GM23338 (cell line): Measurements from ENCODE around the gene SFRP2.

Source experiments
- CREB1 ChIP-seq: fragments of 250-450 bp; sonication (Bioruptor Pico); IDR thresholded peaks from 2 replicates; pipeline ENCODE4 v1.5.0; 2020; ENCODE audit warnings: low read depth, mild to moderate bottlenecking, moderate library complexity
- NANOG ChIP-seq: IDR thresholded peaks from 2 replicates; pipeline ENCODE4 v1.6.1; 2016; ENCODE audit warnings: antibody characterized with exemption, borderline replicate concordance
- POLR2AphosphoS5 ChIP-seq: IDR thresholded peaks from 2 replicates; pipeline ENCODE4 v1.6.1; 2016; ENCODE audit warnings: antibody characterized with exemption, low read depth
- TF ChIP-seq, protein P1 (sequence below), 2 experiments: fragments of 200-600 bp in 1 of 2; sonication (generic) in 1 of 2; conservative IDR thresholded peaks; 2 replicates each; pipeline versions ENCODE4 v1.5.1 to v1.6.1; 2016 to 2017; ENCODE audit warnings: antibody characterized with exemption in 2 of 2, low read depth in 2 of 2, mild to moderate bottlenecking in 2 of 2, moderate library complexity in 1 of 2
- TF ChIP-seq, protein P2 (sequence below): IDR thresholded peaks from one replicate; pipeline ENCODE4 v1.6.1; 2018; ENCODE audit warnings: antibody characterized with exemption; ENCODE audit not compliant: unreplicated experiment

DNA sequence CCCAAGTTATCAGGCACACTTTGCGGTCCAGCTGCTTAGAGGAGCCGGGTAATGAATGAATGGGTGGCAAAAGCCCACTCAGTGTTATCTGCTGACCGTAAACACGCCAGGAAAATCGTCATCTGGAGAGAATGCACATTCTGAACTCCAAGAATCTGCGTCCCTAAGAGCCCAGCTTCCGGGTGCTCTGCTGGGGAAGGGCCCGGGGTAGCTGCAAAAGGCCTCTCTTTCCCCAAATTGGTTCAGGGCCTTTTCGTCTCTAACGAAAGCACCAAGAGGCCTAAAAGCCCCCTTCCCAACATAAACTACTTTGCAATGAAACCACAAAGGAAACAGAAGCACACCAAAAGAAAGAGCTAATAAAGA is 1.6 kb upstream of the SFRP2 start:
- TF ChIP-seq POLR2AphosphoS5, result no peak
- TF ChIP-seq, protein P1, sequence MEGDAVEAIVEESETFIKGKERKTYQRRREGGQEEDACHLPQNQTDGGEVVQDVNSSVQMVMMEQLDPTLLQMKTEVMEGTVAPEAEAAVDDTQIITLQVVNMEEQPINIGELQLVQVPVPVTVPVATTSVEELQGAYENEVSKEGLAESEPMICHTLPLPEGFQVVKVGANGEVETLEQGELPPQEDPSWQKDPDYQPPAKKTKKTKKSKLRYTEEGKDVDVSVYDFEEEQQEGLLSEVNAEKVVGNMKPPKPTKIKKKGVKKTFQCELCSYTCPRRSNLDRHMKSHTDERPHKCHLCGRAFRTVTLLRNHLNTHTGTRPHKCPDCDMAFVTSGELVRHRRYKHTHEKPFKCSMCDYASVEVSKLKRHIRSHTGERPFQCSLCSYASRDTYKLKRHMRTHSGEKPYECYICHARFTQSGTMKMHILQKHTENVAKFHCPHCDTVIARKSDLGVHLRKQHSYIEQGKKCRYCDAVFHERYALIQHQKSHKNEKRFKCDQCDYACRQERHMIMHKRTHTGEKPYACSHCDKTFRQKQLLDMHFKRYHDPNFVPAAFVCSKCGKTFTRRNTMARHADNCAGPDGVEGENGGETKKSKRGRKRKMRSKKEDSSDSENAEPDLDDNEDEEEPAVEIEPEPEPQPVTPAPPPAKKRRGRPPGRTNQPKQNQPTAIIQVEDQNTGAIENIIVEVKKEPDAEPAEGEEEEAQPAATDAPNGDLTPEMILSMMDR (conservative IDR thresholded peaks at IDR 0.05; ENCODE audit: low read depth in 2 of 2), result no peak
- TF ChIP-seq, protein P2, sequence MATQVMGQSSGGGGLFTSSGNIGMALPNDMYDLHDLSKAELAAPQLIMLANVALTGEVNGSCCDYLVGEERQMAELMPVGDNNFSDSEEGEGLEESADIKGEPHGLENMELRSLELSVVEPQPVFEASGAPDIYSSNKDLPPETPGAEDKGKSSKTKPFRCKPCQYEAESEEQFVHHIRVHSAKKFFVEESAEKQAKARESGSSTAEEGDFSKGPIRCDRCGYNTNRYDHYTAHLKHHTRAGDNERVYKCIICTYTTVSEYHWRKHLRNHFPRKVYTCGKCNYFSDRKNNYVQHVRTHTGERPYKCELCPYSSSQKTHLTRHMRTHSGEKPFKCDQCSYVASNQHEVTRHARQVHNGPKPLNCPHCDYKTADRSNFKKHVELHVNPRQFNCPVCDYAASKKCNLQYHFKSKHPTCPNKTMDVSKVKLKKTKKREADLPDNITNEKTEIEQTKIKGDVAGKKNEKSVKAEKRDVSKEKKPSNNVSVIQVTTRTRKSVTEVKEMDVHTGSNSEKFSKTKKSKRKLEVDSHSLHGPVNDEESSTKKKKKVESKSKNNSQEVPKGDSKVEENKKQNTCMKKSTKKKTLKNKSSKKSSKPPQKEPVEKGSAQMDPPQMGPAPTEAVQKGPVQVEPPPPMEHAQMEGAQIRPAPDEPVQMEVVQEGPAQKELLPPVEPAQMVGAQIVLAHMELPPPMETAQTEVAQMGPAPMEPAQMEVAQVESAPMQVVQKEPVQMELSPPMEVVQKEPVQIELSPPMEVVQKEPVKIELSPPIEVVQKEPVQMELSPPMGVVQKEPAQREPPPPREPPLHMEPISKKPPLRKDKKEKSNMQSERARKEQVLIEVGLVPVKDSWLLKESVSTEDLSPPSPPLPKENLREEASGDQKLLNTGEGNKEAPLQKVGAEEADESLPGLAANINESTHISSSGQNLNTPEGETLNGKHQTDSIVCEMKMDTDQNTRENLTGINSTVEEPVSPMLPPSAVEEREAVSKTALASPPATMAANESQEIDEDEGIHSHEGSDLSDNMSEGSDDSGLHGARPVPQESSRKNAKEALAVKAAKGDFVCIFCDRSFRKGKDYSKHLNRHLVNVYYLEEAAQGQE, result no peak
- no peak for TF ChIP-seq NANOG
- TF ChIP-seq CREB1 (CRISPR knock-in tag), result no peak
